HepG2 (cell line): ENCODE results near the gene UGGT1. TPM values are rescaled to one million over a fixed set of nuclear protein-coding genes. Genes with fewer than 3 reads are reported as not detected.

Experiments
- ASH2L ChIP-seq: fragments of 300-600, 200-600 bp; sonication (generic); IDR thresholded peaks from 2 replicates; pipeline ENCODE4 v1.7.0; 2017; ENCODE audit warnings: low read depth, mild to moderate bottlenecking, moderate library complexity, mixed read lengths, low read length; ENCODE audit not compliant: insufficient read length
- DMAP1 ChIP-seq: IDR thresholded peaks from 2 replicates; pipeline ENCODE4 v1.6.1; 2016
- EP300 ChIP-seq, 3 experiments: sonication (generic) in 1 of 3; formaldehyde crosslinking in 1 of 3; IDR thresholded peaks; 2 replicates each; pipeline versions ENCODE4 v1.5.1 to v1.6.1; 2011 to 2020; ENCODE audit warnings: low read depth in 2 of 3, low read length in 2 of 3, borderline replicate concordance in 1 of 3, improper control_type of control experiment in 1 of 3, mild to moderate bottlenecking in 1 of 3, missing genetic modification reagents in 1 of 3, moderate library complexity in 1 of 3
- HDAC2 ChIP-seq: sonication (generic); formaldehyde crosslinking; IDR thresholded peaks from 2 replicates; pipeline ENCODE4 v1.4.0; 2020; ENCODE audit warnings: missing genetic modification reagents
- MAZ ChIP-seq, 2 experiments: sonication (generic) in 1 of 2; formaldehyde crosslinking in 1 of 2; IDR thresholded peaks; 2 replicates each; pipeline versions ENCODE4 v1.5.0 to v1.6.1; 2012 to 2020; ENCODE audit warnings: low read depth in 2 of 2, mild to moderate bottlenecking in 2 of 2, borderline replicate concordance in 1 of 2, improper control_type of control experiment in 1 of 2, low read length in 1 of 2, missing genetic modification reagents in 1 of 2, moderate library complexity in 1 of 2
- NCOR1 ChIP-seq: fragments of 200-600 bp; sonication (generic); IDR thresholded peaks from 2 replicates; pipeline ENCODE4 v1.7.0; 2017; ENCODE audit warnings: antibody characterized with exemption, low read length, borderline replicate concordance
- POLR2G ChIP-seq: fragments of 200-400 bp; formaldehyde crosslinking; IDR thresholded peaks from 2 replicates; pipeline ENCODE4 v1.6.1; 2018; ENCODE audit warnings: mild to moderate bottlenecking, low read depth, low read length, moderate library complexity
- RXRB ChIP-seq: IDR thresholded peaks from 2 replicates; pipeline ENCODE4 v1.6.1; 2016; ENCODE audit warnings: borderline replicate concordance, missing genetic modification reagents, missing compliant biosample characterization
- TCF12 ChIP-seq, 2 experiments: fragments of 450-650 bp in 1 of 2; sonication (generic) in 1 of 2; formaldehyde crosslinking in 1 of 2; IDR thresholded peaks; 2 replicates each; pipeline versions ENCODE4 v1.6.1 to v1.8.0; 2017 to 2022; ENCODE audit warnings: antibody characterized with exemption in 1 of 2, mild to moderate bottlenecking in 1 of 2, missing genetic modification reagents in 1 of 2, moderate library complexity in 1 of 2
- ZNF251 ChIP-seq: sonication (generic); formaldehyde crosslinking; IDR thresholded peaks from 2 replicates; pipeline ENCODE4 v1.9.0; 2021; ENCODE audit warnings: mild to moderate bottlenecking, missing genetic modification reagents
- ZNF629 ChIP-seq: sonication (generic); formaldehyde crosslinking; conservative IDR thresholded peaks from 2 replicates; pipeline ENCODE4 v1.5.0; 2020; ENCODE audit warnings: missing genetic modification reagents
- ZNF747 ChIP-seq: sonication (generic); formaldehyde crosslinking; IDR thresholded peaks from 2 replicates; pipeline ENCODE4 v1.8.1; 2023; ENCODE audit warnings: missing genetic modification reagents, mild to moderate bottlenecking, borderline replicate concordance
- ZNF761 ChIP-seq: sonication (generic); formaldehyde crosslinking; conservative IDR thresholded peaks from 2 replicates; pipeline ENCODE4 v1.4.0; 2020; ENCODE audit warnings: mild to moderate bottlenecking, missing genetic modification reagents
- ZNF773 ChIP-seq: sonication (generic); formaldehyde crosslinking; IDR thresholded peaks from 2 replicates; pipeline ENCODE4 v1.4.0; 2020; ENCODE audit warnings: missing genetic modification reagents, borderline replicate concordance
- polyA plus RNA-seq, 8 experiments: library from polyadenylated mRNA; depleted of rRNA in 3 of 8; stranded (reverse) in 7 of 8; unstranded in 1 of 8; fragments of >200 nt; fragmentation: Illumina TruSeq in 4 of 8; extraction: Trizol in 4 of 8; gene quantifications; 2 replicates each; pipeline versions ENCODE4 v1.2.1 to v1.2.3, GENCODE V29; 2011 to 2016; ENCODE audit warnings: low read depth in 4 of 8, missing spikeins in 1 of 8, mixed read lengths in 1 of 8; ENCODE audit not compliant: insufficient read depth in 1 of 8
- total RNA-seq, 5 experiments: library from RNA; depleted of rRNA; stranded (reverse); fragments of >200 nt; fragmentation: Illumina TruSeq; extraction: Trizol; gene quantifications; 2 replicates each; pipeline ENCODE4 v1.2.3, GENCODE V29; 2016; ENCODE audit warnings: low read depth in 1 of 5
- TF ChIP-seq, protein P1 (sequence below): sonication (generic); formaldehyde crosslinking; IDR thresholded peaks from 2 replicates; pipeline ENCODE4 v1.8.1; 2023; ENCODE audit warnings: missing genetic modification reagents, mild to moderate bottlenecking, borderline replicate concordance
- TF ChIP-seq, protein P2 (sequence below): sonication (generic); formaldehyde crosslinking; IDR thresholded peaks from 2 replicates; pipeline ENCODE4 v1.5.0; 2020; ENCODE audit warnings: mild to moderate bottlenecking, missing genetic modification reagents, borderline replicate concordance
- TF ChIP-seq, protein P3 (sequence below): sonication (generic); formaldehyde crosslinking; IDR thresholded peaks from 2 replicates; pipeline ENCODE4 v1.5.1; 2020; ENCODE audit warnings: mild to moderate bottlenecking, missing genetic modification reagents, moderate library complexity
- TF ChIP-seq, protein P4 (sequence below): fragments of 450-650 bp; IDR thresholded peaks from 2 replicates; pipeline ENCODE4 v1.6.1; 2017

UGGT1 gene
- total and polyA plus RNA-seq, 2 of the 13 experiments (the other 11 are each of a cell fraction or from before 2014, with no cell fraction given) = 35.8 to 83.2 TPM

DNA sequence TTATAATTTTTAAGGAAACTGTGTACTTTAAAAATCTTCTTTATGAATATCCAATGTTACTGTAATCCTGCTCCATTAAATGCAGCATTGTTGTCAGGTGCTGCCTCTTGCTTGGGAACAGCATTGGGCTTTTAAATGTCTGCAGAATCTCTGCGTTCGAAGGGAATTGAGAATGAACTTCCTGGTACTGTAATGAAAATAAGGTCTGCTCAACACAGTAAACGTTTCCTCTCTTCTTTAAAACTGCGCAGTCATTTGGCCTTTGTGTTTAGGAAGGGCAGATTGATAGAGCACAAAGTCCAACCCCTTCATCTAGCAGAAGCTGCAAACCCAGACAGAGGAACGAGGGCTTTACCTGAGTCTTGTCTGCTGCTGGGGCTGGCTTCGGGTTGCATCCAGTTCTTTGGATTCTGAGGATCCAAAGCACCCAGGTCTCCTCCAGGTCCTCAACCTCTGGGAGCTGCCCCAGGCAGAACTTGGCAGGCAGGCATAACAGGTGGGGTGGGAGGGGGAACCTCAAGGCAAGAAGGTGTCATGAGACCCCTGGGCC is 104.5 kb downstream of the UGGT1 start (continued):
- TF ChIP-seq, protein P1, sequence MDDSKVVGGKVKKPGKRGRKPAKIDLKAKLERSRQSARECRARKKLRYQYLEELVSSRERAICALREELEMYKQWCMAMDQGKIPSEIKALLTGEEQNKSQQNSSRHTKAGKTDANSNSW (CRISPR knock-in tag) = peak; percentile 58; the same call in 1 of the 2 replicates
- TF ChIP-seq, protein P2, sequence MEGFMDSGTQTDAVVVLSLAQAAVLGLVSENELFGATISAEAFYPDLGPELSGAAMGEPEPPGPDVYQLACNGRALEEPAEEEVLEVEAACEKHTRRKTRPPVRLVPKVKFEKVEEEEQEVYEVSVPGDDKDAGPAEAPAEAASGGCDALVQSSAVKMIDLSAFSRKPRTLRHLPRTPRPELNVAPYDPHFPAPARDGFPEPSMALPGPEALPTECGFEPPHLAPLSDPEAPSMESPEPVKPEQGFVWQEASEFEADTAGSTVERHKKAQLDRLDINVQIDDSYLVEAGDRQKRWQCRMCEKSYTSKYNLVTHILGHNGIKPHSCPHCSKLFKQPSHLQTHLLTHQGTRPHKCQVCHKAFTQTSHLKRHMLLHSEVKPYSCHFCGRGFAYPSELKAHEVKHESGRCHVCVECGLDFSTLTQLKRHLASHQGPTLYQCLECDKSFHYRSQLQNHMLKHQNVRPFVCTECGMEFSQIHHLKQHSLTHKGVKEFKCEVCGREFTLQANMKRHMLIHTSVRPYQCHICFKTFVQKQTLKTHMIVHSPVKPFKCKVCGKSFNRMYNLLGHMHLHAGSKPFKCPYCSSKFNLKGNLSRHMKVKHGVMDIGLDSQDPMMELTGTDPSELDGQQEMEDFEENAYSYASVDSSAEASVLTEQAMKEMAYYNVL (CRISPR knock-in tag) = no peak; the same call in 1 of the 2 replicates
- TF ChIP-seq ZNF629 (no peak), TCF12 (IDR thresholded peaks at IDR 0.05) (no peak), TCF12 (CRISPR knock-in tag; IDR thresholded peaks at IDR 0.05) (no peak), ZNF251 (CRISPR knock-in tag) (no peak), EP300 (IDR thresholded peaks at IDR 0.05; ENCODE audit: low read depth in 2 of 2, low read length in 2 of 2) (peak; percentile 63 to 81; a peak in 2 of 4 replicates), EP300 (CRISPR knock-in tag; IDR thresholded peaks at IDR 0.05; ENCODE audit: borderline replicate concordance) (peak; percentile 74), ASH2L (peak; percentile 90), DMAP1 (CRISPR knock-in tag) (peak; percentile 79), ZNF773 (CRISPR knock-in tag) (no peak), ZNF747 (CRISPR knock-in tag) (peak; percentile 66; the same call in 1 of the 2 replicates), MAZ (IDR thresholded peaks at IDR 0.05; ENCODE audit: borderline replicate concordance, low read depth, low read length) (no peak), MAZ (CRISPR knock-in tag; IDR thresholded peaks at IDR 0.05; ENCODE audit: low read depth) (no peak), HDAC2 (CRISPR knock-in tag) (peak; percentile 62; the same call in 1 of the 2 replicates), POLR2G (peak; percentile 87), NCOR1 (peak; percentile 72), ZNF761 (no peak), RXRB (CRISPR knock-in tag) (peak; percentile 67)
- TF ChIP-seq, protein P3, sequence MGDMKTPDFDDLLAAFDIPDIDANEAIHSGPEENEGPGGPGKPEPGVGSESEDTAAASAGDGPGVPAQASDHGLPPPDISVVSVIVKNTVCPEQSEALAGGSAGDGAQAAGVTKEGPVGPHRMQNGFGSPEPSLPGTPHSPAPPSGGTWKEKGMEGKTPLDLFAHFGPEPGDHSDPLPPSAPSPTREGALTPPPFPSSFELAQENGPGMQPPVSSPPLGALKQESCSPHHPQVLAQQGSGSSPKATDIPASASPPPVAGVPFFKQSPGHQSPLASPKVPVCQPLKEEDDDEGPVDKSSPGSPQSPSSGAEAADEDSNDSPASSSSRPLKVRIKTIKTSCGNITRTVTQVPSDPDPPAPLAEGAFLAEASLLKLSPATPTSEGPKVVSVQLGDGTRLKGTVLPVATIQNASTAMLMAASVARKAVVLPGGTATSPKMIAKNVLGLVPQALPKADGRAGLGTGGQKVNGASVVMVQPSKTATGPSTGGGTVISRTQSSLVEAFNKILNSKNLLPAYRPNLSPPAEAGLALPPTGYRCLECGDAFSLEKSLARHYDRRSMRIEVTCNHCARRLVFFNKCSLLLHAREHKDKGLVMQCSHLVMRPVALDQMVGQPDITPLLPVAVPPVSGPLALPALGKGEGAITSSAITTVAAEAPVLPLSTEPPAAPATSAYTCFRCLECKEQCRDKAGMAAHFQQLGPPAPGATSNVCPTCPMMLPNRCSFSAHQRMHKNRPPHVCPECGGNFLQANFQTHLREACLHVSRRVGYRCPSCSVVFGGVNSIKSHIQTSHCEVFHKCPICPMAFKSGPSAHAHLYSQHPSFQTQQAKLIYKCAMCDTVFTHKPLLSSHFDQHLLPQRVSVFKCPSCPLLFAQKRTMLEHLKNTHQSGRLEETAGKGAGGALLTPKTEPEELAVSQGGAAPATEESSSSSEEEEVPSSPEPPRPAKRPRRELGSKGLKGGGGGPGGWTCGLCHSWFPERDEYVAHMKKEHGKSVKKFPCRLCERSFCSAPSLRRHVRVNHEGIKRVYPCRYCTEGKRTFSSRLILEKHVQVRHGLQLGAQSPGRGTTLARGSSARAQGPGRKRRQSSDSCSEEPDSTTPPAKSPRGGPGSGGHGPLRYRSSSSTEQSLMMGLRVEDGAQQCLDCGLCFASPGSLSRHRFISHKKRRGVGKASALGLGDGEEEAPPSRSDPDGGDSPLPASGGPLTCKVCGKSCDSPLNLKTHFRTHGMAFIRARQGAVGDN (CRISPR knock-in tag) = no peak; the same call in none of the 2 replicates
- TF ChIP-seq, protein P4, sequence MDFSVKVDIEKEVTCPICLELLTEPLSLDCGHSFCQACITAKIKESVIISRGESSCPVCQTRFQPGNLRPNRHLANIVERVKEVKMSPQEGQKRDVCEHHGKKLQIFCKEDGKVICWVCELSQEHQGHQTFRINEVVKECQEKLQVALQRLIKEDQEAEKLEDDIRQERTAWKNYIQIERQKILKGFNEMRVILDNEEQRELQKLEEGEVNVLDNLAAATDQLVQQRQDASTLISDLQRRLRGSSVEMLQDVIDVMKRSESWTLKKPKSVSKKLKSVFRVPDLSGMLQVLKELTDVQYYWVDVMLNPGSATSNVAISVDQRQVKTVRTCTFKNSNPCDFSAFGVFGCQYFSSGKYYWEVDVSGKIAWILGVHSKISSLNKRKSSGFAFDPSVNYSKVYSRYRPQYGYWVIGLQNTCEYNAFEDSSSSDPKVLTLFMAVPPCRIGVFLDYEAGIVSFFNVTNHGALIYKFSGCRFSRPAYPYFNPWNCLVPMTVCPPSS = no peak
